NCI-H2196 treated with DMSO at 0.1 percent for 48 hours (cell line): ENCODE data around the gene TSPOAP1.

Experiments
- DNase-seq: peaks from one replicate; lab custom pipeline; 2025; ENCODE audit not compliant: unreplicated experiment; lab: John Stamatoyannopoulos, UW

Gene TSPOAP1, protein sequence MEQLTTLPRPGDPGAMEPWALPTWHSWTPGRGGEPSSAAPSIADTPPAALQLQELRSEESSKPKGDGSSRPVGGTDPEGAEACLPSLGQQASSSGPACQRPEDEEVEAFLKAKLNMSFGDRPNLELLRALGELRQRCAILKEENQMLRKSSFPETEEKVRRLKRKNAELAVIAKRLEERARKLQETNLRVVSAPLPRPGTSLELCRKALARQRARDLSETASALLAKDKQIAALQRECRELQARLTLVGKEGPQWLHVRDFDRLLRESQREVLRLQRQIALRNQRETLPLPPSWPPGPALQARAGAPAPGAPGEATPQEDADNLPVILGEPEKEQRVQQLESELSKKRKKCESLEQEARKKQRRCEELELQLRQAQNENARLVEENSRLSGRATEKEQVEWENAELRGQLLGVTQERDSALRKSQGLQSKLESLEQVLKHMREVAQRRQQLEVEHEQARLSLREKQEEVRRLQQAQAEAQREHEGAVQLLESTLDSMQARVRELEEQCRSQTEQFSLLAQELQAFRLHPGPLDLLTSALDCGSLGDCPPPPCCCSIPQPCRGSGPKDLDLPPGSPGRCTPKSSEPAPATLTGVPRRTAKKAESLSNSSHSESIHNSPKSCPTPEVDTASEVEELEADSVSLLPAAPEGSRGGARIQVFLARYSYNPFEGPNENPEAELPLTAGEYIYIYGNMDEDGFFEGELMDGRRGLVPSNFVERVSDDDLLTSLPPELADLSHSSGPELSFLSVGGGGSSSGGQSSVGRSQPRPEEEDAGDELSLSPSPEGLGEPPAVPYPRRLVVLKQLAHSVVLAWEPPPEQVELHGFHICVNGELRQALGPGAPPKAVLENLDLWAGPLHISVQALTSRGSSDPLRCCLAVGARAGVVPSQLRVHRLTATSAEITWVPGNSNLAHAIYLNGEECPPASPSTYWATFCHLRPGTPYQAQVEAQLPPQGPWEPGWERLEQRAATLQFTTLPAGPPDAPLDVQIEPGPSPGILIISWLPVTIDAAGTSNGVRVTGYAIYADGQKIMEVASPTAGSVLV (N-terminal part only)

DNA sequence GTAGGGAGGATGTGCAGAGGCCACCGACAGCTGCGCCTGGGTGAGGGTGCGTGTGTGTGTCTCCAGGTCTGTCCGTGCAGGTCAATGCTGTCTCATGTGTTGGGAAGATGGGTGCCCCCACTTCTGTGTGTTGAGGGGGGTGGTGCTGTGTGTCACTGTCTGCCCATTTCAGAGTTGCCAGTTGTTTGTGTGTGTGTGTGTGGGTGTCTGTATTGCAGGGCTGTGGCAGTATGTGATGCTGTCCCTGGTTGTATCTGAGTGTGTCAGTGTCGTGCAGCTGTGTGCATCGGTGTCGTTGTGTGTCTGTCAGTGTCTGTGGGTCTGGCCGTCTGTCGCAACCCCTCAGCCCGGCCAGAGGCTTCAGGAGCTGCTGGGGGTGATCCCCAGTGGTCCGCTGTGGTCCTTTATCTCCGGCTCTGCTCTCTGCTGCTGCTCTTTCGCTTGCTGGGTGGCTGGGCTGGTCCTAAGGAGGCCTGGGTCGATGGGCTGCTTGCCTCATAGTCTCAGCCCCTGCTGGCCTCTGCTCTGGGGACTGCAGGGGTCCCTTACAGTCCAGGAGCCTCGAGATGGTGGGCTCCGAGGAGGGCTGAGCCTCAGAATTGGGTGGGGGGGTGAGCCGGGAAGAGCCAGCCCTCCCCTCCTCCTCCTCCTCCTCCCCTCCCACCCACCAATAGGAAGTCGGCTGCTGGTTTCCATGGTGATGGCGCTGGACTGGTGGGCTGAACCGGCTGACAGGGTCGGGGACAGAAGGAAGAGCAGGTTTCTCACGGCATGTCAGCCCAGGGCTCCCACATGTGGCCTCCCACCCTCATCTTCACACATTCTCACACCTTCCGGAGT lies at the start of gene TSPOAP1:
Gene TSPOAP1, minus strand, starts transcription at position 601 of the 840 bp plus-strand sequence. CDS start 875 bp downstream, outside the sequence.
- no peak for DNase-seq

DNA sequence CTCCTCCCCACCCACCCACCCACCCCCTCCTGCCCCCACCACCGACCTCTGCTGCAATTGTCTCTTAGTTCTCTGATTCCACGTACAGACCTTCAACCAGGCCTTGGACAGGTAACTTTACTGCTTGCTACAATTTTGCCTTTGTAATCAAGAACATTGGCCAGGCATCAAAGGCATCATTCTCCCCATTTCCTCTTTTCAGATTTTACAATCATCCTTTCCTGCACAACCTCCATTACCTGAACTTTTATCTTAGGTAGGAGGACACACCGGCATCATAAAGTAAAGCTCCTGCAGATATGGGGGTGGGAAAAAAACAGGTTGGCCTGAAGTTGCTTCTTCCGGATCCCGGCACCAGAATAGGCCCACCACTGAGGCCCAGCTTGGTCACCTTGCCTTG lies 49.1 kb upstream of the TSPOAP1 start:
- no peak for DNase-seq

DNA sequence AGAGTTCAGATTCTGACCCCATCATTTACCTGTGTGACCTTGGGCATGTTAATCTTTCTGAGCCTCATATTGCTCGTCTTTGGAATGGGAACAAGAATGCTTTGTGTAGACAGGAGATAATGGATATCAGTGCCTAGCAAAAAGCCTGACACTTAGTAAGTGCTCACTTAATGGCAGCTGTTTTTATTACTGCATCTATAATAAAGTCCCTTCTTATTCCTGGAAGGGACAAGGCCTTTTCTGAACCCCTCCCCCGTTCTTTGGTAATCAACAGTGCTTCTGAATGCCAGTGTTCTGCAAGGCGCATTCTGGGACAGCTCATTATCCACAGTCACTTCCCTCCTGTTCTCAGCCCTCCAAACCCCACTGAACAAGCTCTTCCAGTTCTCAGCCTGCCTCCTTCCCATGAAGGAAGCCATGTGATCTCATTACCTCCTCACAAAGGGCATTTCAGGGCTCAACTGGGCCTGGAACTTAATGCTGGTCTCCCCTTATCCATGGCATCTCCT lies 48.6 kb upstream of the TSPOAP1 start:
- no peak for DNase-seq

- no peak for DNase-seq
These were observed 47.9 kb upstream of the TSPOAP1 start for GRCh38 chr17:58376472-58377000.

GRCh38 chr17:58375811-58376210 lies 47.2 kb upstream of the TSPOAP1 start:
- DNase-seq: no peak

GRCh38 chr17:58375256-58375655 lies 46.7 kb upstream of the TSPOAP1 start:
- no peak for DNase-seq

GRCh38 chr17:58373923-58374322 lies 45.3 kb upstream of the TSPOAP1 start:
- no peak for DNase-seq

DNA sequence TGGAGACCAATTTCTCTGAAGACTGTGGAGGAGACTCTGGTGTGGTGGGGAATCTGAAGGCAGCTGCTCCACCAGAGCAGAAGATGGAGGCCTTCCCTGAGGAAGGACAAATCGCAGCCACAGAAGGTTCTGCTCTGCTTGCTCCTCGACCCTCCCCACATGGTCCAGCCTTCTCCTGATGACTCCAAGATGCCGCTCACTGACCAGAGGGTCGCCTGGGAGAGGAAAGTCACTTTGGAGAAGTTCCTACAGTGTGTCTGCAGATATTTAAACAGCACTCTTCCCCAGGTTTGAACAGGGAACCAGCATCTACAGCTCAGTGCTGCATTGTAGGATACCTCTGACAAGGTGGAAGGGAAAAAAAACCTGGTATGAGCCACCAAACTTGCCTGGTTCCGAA lies 44.4 kb upstream of the TSPOAP1 start:
- no peak for DNase-seq

DNA sequence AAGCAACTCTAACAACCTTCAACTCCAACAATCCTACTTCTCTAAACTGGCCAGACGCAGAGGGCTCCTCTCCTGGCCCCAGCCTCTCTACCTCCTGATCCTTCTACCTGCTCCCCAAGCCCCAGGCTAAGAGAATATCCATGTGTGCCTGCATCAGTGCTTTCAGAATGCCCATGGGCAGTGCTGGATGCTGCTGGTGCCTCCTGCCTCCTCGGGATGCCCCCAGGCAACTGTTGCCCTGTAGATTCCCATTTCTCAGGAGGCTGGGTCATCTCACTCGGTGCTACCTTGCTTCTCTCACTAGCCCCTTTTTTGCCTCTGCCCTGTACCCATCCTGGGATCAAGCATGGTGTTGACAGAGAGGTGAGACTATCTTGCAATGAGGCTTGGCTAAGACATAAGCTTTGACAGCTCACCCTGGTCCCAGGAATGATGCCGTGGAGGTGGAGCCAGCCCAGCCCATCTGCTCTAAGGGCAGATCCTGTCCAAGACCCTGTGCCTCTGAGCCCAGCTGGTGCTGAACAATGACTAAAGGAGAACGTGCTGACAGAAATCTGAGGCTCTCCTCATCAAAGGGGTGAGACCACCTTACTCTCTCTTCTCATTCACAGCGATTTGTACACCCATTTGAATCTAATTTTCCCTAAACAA lies 42.8 kb upstream of the TSPOAP1 start:
- no peak for DNase-seq

- no peak for DNase-seq
These were observed 42.1 kb upstream of the TSPOAP1 start for GRCh38 chr17:58370716-58371115.

GRCh38 chr17:58370309-58370708 lies 41.7 kb upstream of the TSPOAP1 start:
- no peak for DNase-seq

DNA sequence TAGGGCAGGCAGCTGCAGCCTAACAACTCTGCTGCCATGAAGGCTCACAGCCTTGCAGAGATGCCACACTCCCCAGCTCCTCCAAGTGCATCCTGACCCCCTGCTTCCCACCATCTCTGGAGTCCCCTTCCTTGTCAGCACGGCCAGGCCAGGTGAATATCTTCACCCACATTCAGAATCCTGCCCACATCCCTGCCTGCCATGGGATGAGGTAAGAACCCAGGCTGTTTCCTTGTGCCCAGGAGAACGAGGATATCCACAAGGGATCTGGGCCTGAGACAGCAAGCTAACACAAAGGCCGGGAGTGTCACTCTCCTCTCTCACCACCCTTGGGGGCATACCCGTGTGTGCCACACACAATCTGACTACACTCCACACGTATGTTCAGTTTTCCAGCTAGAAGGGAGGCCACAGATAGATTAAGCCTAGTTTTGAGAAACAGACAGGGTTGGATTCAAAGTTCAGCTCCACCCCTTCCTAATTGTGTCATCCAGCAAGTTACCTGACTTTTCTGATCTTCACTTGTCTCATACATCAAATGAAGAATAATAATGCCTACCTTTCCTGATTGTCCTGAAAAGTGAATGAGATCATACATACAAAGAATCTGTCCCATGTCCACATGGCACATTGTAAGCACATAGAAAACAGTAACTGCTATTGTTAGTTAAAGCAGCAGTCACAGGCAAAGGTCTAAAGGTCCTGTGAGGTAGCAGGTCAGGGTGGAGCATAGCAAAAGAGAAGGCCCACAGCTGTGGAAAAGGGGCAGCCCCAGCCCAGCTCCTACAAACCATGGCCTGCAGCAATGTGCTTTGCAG lies 40.8 kb upstream of the TSPOAP1 start:
- DNase-seq: no peak

DNA sequence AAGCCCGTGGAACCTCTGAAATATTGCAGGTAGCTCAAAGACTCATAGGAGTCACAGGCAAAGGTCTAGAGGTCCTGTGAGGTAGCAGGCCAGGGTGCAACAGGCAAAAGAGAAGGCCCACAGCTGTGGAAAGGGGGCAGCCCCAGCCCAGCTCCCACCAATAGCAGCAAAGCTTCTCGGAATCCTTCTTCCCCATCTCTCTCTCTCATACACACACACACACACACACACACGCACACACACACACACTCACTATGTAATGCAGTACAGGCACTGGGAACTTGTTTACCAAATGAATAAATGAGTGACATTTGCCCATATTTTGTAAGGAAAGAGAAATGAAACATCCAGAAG lies 40.2 kb upstream of the TSPOAP1 start:
- no peak for DNase-seq

DNA sequence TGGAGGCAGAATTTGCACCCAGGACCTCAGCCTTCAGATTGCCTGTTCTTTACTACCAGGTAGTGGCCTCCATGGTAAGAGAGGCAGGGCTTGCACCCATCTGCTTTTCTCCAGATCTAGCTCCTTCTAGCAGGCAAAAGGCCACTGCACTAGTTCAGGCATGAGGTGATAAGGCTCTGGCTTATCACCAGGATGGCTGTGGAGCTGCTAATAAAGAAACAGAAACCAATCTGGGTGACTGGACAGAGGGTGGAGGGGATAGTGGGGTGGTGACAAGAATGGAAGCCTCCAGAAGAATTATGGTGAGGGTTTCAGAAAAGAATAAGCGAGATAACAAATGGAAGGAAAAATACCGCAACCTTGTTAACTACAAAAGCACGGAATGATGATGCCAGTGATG lies 38.9 kb upstream of the TSPOAP1 start:
- no peak for DNase-seq

- DNase-seq: no peak
These were observed 37.5 kb upstream of the TSPOAP1 start for GRCh38 chr17:58365980-58366595.

GRCh38 chr17:58365185-58365979 lies 36.8 kb upstream of the TSPOAP1 start:
- no peak for DNase-seq

DNA sequence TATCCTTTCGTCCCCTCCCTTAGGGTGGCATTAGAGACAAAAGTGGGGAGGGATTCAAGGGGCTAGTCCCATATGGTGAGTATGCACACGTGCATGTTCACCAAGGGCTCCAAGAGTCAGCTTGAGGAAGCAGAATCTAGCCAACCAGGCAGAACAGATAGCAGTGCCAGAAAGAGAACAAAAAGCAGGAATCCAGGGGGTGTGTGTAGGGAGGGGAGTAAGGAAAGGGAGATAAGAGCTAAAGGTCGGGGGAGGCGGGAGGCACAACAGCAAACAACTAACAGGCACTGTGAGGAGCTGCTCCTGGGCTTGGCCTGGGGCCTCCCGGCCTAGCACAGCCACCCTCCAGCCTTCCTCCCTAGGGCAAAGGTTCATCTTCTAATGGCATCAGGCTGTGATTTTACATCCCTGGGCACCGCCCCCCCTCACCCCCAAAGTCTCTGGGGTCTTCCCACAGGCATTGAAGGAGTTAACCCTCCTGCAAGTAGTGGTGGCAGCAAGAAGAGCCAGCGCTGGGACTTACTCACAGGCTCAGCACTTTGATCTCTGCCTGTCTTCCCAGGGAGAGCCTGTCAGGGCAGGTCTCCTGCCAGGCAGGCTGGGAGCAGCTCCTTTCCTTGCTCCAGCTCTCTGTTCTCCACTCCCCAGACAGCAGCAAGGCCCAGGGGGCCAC lies 35.8 kb upstream of the TSPOAP1 start:
- DNase-seq: no peak
